CMK (cell line): ENCODE data around the gene POLRMT.

Experiments
- DNase-seq: peaks from one replicate; pipeline ENCODE4 v3.0.0-alpha.2; 2010; ENCODE audit warnings: low read depth

Gene POLRMT

GRCh38 chr19:662962-663681 is 29.8 kb upstream of the POLRMT start, which contains the start of gene RNF126:
Gene RNF126, minus strand, starts transcription at chr19:663214. Its CDS starts 93 bp downstream, at chr19:663121.
- DNase-seq, result peak; percentile 79

- DNase-seq, result no peak
Observed at GRCh38 chr19:662207-662961, 29.0 kb upstream of the POLRMT start.

DNA sequence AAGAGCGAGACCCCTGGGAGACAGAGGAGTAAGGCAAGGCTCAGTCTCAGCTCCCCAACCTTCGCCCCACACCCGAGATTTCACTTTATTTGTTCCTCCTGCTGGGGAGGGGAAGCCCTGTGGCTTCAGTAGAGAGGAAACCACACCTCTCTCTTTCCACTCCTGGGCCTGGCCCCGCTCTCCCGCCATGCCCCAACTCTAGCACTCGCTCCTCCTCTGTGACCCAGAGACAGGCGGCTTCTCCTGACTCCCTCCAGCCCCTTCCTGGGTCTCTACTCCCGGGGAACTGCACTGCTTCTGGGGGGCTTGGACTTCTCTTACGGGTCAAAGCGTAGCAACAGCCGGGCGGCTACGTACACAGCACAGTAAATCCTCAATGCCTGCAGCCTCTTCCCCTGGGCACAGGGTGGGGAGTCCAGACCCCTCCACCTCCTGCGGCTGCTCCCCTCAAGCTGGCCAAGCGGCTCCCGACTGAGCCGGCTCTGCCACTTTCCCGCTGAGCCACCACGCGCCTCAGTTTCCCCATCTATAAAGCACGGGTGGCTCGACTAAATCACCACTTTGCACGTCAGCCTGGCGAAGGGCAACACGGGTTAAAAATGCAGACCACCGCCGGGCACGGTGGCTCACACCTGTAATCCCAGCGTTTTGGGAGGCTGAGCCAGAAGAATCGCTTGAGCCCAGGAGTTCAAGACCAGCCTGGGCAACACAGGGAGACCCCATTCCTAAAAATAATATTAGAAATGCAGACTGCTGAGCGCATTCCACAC is 28.3 kb upstream of the POLRMT start:
- DNase-seq, result no peak

GRCh38 chr19:660793-661426 is 27.6 kb upstream of the POLRMT start:
- DNase-seq, result no peak

GRCh38 chr19:658916-659839 is 25.8 kb upstream of the POLRMT start:
- no peak for DNase-seq

DNA sequence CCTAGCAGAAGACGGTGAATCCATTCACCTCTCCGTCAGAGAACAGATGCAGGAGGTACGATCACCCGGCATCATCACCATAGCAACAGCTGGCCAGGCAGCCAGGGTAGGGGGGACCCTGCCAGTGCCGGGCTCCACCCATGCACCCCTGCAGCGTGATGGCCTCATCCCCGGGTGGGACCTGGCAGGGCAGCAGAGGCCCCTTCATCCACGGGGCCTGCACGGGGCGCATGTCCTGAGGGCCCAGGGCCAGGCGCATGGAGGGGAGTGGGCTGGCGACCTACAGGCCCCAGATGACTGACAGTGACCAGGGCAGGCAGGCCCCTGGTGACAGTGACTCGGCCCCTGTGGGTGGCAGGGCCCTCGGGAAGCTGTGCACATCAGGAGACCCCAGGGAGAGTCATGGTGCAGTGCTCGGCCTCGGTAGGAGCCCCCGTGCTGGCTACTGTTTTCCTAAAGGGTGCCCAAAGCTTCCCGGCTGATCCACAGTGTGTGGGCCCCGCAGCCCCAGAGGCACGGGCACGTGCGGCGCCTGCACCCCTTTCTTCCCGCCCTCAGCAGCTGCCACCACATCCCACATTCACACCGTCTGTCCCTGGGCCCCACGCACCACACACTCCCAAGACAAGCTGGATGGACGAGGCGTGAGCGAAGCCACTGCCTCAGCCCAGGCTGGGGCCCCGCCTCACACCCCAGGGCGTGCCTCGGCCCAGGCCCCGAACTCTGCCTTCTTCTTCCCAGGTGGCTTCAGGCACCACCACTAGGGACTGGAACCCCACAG is 24.9 kb upstream of the POLRMT start:
- DNase-seq, result no peak

- DNase-seq, result no peak
Observed at GRCh38 chr19:657611-658010, 24.3 kb upstream of the POLRMT start.

GRCh38 chr19:656751-657559 is 23.6 kb upstream of the POLRMT start:
- DNase-seq, result no peak

GRCh38 chr19:655691-656090 is 22.4 kb upstream of the POLRMT start:
- DNase-seq, result no peak

DNA sequence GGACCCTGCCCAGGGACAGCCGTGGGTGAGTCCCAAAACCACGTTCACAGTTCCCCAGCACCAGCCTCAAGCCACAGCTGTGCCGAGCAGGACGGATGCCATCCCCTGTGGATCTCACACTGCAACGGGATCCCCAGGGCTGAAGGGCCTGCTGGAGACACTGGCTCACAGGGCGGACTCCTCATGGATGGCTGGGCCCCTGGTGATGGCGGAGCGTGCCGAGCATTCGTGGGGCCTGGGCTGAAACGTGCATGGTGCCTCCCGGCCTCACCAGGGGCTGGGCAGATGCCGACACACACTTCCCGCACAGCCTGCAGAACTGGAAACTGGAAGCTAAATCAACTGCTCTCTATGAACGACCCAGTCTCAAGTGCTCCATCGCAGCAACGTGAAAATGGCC is 20.1 kb upstream of the POLRMT start:
- DNase-seq, result no peak

DNA sequence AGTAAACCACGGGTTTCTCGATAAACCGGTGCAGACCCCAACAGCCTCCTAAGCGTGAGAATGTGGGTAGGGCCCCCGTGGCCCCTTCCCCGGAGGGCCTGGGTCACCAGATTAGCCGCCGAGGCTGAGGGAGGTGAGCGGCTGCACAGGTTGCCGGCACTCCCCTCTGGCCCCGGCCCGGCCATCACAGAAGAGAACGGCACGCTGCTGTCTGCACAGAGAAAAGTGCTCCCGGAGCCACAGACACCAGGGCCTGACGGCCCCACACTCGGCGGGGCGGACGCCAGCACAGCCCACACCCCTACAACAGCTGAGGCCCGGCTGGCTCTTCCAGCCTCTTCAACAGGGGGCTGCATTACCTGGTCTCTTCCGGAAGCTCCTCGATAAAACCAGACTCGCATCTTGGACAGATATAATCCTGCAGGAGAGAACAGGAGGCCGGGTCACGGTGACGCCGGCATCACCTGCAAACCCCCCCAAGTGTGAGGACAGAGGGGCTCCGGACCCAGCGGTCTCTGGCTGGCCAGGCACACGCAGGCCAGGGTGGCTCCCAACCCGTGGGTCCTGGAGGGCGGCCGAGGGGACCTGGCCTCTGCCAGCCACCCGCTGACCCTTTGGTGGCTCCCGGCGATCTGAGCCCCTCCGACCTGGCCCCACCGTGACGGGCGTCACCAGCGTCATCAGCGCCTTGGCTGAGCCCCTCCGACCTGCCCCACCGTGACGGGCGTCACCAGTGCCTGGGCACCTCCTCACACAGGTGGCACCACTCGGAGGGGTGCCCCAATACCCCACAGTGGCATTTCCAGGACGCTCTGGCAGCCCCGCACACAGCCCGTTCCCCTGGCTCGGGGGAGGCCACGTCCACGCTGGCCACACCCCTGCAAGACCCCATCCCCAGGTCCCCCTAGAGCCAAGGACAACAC is 19.4 kb upstream of the POLRMT start:
- DNase-seq, result no peak

DNA sequence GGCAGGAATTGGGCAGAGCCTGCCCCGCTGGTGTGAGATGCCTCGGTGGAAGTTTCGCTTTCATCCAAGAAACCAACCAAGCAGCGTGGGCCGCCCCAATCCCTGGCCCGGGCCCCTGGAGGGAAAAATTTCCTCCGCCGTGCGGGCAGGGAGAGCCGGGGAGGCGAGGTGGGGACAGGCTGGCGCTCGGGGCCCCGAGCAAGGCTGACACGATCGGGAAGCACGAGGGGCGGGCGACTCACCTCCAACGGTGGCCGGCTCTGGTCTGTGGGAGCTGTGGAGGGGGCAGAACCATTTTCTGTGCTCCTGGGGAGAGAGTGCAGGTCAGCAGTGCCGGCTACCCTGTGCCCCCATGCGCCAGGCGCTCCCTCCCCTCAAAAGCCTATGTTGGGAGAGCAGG is 18.7 kb upstream of the POLRMT start:
- DNase-seq, result no peak

GRCh38 chr19:651114-651818 is 17.9 kb upstream of the POLRMT start:
- DNase-seq, result no peak

DNA sequence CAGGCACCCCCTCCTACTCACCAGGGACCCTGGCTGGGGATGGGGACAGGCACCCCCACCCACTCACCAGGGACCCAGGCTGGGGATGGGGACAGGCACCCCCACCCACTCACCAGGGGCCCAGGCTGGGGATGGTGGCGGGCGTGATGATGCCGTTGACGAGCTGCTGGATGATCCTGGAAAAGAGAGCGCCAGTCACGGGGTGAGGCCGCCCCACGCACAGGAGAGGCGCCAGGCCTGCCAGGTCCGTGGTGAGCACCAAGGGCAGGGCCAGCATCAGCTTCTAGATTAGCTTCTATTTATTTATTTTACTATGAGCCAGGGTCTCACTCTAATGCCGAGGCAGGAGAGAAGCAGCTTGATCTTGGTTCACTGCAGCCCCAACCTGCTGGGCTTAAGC is 16.8 kb upstream of the POLRMT start:
- no peak for DNase-seq

- DNase-seq, result no peak
Observed at GRCh38 chr19:648904-649801, 15.8 kb upstream of the POLRMT start.

GRCh38 chr19:648305-648704 is 15.0 kb upstream of the POLRMT start:
- DNase-seq, result no peak
